GM11168 (cell line): ENCODE results near the gene AMIGO1.
"Not testable (repeated sequence)": the region's sequence is repeated elsewhere in the genome, so short reads cannot be mapped to it uniquely, and the experiment has no call there.

ENCODE experiments used
- in situ Hi-C: fragments of 300-500 bp; cut with MboI; formaldehyde crosslinking; loops from one replicate; pipeline ENCODE4 v1.12.0; 2022; ENCODE audit warnings: low sequenced_read_pairs; ENCODE audit not compliant: unreplicated experiment

AMIGO1 gene

DNA sequence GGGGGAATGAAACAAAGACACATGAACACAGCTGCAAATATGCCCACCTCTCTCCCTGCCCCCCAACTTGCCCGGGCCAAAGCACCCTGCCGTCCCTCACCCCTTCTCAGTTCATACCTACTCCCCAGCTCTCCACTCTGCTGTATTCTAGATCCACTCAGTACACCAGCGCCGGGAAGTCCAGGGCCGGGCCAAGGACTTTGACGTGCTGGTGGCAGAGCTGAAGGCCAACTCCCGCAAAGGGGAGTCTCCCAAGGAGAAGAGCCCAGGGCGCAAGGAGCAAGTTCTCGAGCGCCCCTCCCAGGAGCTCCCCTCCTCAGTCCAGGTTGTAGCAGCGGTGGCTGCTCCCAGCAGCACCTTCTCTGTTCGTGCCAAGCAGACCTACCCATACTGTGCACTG lies 20.8 kb downstream of the AMIGO1 start:
- in situ Hi-C loops, result no loop called here

DNA sequence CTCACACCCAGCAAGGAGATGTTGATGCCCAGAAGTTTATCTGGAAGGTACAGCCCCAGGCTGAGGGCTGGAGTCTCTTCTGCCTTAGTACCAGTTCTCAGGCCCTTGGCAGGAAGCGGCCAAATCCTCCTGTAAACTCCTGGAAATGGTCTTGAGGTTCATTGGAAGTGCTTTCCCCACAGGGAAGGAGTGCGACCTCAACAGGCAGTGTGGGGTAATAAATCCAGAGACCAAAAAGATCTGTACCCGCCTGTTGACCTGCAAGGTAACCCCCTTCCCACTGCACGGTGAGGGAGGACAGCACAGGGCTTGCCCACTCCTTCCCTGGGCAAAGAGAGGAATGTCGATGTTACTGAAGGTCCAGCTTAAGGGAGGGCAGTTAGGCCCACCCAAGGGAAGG lies 21.3 kb downstream of the AMIGO1 start:
- in situ Hi-C loops, result no loop called here

GRCh38 chr1:109487261-109487660 lies 22.3 kb downstream of the AMIGO1 start:
- in situ Hi-C loops, result no loop called here

DNA sequence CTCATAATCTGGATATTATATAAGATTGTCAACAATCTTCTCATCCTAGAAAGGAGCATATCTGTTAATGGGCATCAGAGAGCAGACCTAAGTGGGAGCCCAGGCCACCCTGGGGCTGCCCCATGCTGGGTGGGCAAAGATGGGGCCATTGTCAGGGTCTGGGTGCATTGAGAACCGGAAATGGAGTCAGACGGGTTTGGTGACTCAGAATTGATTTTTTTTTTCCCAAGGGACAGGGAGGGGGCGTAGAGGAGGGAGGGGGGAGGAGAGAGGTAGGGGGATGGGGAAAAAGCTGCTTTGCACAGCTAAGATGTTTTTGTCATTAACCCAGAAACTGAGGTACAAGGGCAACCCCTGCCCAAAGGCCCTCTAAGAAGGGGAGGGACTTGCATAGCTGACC lies 24.5 kb downstream of the AMIGO1 start:
- in situ Hi-C loops, result no loop called here

GRCh38 chr1:109484519-109484975 lies 25.0 kb downstream of the AMIGO1 start:
- in situ Hi-C loops, result no loop called here

GRCh38 chr1:109483672-109484518 lies 25.6 kb downstream of the AMIGO1 start, which contains the start of gene ATXN7L2:
ATXN7L2 (plus strand) TSS chr1:109483905; CDS start chr1:109483954, 49 bp downstream.
- in situ Hi-C loops, result no loop called here

DNA sequence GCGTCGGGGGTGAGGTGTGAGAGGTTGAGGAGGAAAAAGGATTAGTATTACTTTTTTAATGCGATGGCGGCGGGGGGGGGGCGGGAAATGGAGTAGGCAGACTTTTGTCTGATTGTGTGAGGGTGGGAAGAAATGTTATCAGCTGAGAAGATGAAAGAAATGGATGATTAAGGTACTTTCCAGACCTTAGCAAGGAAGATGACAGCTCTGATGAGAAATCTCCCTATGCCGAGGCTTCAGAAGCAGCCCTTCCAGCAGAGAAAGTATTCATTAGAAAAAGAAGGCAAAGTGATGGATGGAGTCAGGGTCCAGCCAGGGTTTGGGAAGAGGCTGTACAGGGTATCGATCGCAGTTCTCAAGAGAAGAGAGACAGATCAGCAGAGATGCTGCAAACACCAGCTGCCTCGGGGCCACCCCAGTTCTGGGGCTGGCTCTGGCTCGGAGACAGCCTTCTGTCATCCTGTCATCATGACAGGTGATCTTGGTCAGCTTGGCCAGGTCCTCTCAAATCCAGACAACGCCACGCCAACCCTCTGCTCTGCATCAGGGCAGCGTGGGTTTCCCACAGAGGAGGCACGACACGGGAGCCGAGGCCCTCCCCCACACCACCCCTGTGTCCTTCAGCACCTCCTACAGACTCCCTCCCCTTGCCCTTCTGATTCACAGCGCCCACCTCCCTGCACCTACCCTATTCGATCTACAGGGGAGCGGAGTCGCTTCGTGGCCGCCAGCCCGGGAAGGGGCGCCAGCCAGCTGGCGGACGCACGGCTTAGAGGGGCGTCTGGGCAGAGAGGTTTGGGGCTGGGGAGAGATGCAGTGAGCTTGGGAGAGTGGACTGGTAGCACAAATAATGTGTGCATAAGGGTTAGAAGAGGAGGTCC lies 26.5 kb downstream of the AMIGO1 start:
- in situ Hi-C loops, result no loop called here

DNA sequence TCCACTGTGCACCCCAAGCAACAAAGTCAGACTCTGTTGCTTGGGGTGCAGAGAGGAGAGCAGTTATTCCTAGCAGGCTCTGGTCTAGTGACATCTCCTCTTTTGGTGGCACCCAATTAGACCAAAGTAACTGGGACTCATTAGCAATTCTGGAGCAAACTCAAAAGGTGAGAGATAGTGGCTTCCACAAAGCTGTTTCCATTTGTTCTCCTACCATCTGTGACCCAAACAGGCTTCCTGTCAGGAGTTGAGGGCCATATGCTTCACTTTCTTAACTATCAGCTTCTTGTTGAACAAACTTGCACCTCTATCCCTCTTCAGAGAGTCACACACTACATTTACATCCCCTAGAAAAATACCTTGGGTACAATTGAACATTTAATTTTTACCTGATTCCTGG lies 27.3 kb downstream of the AMIGO1 start:
- in situ Hi-C loops, result no loop called here

DNA sequence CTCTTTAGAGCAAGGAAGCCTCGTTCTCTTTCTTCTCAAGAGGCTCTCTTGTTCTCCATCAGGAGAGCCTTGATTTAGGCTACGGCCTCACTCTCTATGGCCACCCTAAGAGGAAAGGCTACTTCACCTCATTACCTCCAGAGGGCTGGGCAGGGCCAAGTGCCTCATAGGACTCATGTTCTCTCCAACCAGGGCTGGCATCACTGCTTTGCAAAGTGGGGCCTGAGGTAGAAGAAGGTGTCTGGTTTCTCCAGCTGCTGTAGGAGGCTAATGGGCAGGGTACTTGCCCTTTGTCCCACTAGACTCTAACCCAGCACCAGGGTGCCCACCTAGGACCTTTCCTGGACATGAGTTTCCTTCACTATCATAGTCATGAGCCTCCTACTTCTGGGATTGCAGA lies 27.9 kb downstream of the AMIGO1 start:
- in situ Hi-C loops, result no loop called here

DNA sequence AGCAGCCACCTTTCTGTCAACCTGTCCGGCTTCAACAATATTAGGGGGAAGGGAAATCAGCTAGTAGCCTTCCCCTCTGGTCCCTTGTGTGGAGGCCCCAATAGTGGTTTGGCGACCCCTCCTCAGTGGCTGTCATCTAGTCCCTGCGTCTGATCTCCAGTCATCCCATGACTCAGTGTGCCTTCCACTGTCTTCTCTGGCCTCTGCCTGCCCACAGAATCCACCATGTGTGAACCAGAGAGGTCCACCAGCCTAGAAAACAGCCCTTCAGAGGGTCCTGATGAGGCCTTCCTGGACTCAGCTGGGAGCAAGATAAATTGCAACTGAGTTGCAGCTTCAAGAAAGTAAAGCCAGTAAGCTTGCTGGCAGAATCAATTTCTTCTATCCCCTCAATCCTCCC lies 29.6 kb downstream of the AMIGO1 start:
- in situ Hi-C loops, result no loop called here

GRCh38 chr1:109479311-109479710 lies 30.2 kb downstream of the AMIGO1 start:
- in situ Hi-C loops, result no loop called here

DNA sequence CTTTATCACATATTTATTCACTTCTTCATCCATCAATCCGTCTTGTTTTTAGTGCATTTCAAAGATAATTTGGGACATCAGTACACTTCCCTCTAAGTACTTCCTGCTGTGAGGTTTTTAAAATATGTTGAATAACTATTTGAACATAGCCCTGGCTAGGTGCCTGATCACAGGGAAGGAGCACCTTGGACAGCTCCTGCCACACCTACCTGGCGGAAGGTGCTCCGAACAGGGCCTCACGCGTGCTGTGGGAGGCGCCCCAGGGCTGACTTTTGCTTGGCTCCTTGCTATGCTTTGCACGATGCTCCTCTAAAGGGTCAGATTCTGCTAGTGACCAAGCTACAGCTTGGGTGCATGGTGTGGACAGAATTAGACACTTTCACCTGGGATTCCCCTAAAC lies 30.7 kb downstream of the AMIGO1 start:
- in situ Hi-C loops, result no loop called here

GRCh38 chr1:109477821-109478220 lies 31.7 kb downstream of the AMIGO1 start:
- in situ Hi-C loops, result no loop called here

GRCh38 chr1:109476825-109477224 lies 32.7 kb downstream of the AMIGO1 start:
- in situ Hi-C loops, result no loop called here

GRCh38 chr1:109475261-109475660 lies 34.3 kb downstream of the AMIGO1 start:
- in situ Hi-C loops, result no loop called here

DNA sequence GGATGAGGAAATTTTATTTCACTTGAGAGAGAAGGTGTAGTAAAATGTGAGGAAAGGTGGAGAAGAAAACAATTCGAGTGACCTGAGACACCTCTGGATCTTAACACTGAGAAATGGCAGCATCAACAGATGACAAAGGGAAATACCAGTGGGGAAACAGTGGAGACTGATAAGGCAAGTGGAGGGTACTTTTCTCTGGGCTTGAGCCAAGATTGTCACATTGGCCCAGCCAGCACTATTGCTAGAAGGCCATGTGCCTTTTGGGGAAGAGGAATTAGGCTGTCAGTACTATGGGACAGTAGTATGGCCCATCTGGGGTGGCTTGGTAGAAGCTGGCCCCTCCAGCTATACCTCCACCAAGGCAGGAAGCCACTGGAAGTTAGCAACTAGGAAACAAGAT lies 34.8 kb downstream of the AMIGO1 start:
- in situ Hi-C loops, result no loop called here

DNA sequence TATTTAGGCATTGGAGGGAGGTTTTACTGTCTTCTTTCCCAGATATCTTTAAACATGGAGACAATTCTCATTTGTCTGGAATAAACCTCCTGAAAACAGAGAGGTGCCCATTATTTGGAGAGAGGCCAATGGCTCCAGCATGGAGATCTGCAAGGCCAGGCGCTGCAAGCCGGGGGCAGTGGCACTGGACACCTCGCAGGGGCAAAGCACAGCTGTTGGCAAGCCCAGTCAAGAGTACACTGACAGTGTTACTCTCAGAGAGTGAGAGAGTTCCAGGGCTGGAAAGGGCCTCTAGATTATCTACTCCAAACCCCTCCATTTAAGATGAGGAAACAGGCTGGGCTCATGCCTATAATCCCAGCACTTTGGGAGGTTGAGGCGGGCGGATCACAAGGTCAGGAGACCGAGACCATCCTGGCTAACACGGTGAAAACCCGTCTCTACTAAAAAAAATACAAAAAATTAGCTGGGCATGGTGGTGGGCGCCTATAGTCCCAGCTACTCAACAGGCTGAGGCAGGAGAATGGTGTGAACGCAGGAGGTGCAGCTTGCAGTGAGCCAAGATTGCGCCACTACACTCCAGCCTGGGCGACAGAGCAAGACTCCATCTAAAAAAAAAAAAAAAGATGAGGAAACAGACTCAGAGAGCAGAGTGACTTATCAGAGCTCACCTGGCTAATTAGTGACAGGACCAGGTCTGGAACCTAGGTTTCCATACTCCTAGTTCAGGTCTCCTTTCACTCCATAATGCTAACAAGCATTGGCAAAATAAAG lies 36.1 kb downstream of the AMIGO1 start:
- in situ Hi-C loops, result not testable (repeated sequence)

- in situ Hi-C loops, result no loop called here
Observed at GRCh38 chr1:109472779-109473178, 36.7 kb downstream of the AMIGO1 start.

DNA sequence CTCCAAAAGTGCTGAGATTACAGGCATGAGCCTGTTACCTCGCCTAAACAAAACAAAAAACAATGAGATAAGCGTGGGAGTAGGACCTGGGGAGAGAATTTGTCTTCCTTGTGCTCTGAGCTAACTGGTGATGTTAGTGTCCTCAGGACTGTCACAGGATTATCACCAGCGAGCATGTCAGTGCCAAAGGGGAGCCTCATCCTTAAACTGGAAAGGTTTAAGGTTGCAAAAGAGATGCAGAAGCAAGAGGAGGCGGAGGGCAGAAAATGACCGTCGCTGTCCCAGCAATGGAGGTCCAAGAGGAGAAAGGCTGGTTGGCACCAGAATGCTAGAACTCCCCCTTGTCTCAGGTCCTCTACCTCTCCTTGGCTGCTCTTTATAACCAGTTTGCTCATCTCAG lies 39.3 kb downstream of the AMIGO1 start:
- in situ Hi-C loops, result no loop called here

GRCh38 chr1:109468903-109469302 lies 40.6 kb downstream of the AMIGO1 start:
- in situ Hi-C loops, result no loop called here
